Stimulated activated memory B cell treated with anti-CD40 and anti-IgM and Interleukin-4, amounts not matched to agents 10 μg/mL and 1 μg/mL and 100 μg/mL, for 72 hours (primary cell): ENCODE data around the gene PPP1R36.

ENCODE experiments used
- ATAC-seq: fragments of 150-1000 bp; cut with Tn5 transposase; 2 replicates; pipeline ENCODE4 v1.10.0; 2021
- H3K27ac Mint-ChIP-seq: one replicate; pipeline ENCODE4 v1.8.0; 2022; ENCODE audit warnings: mild to moderate bottlenecking, mixed read lengths
- H3K27me3 Mint-ChIP-seq: one replicate; pipeline ENCODE4 v1.8.0; 2022; ENCODE audit warnings: mixed read lengths
- H3K36me3 Mint-ChIP-seq: one replicate; pipeline ENCODE4 v1.8.0; 2022; ENCODE audit warnings: mixed read lengths
- H3K4me1 Mint-ChIP-seq: one replicate; pipeline ENCODE4 v1.8.0; 2022; ENCODE audit warnings: mixed read lengths
- H3K4me3 Mint-ChIP-seq: one replicate; pipeline ENCODE4 v1.8.0; 2022; ENCODE audit warnings: mild to moderate bottlenecking, moderate library complexity, mixed read lengths
- H3K9me3 Mint-ChIP-seq: one replicate; pipeline ENCODE4 v1.8.0; 2022; ENCODE audit warnings: mixed read lengths

Gene PPP1R36

GRCh38 chr14:64549791-64550620 is at the start of gene PPP1R36:
TSS of gene PPP1R36 (plus strand) at chr14:64549961. CDS start at chr14:64549998, 37 bp downstream.
- Mint-ChIP-seq H3K27ac (no peak within 1 kb of the TSS), H3K27me3 (peaks cover 9% of the 10 kb centered on the region), H3K4me1 (peaks cover 15% of the 10 kb centered on the region), H3K4me3 (peak within 1 kb of the TSS; percentile 71), H3K36me3 (no peaks in the 10 kb centered on the region), H3K9me3 (no peaks in the 10 kb centered on the region)
- peak; percentile 86 for ATAC-seq

- Mint-ChIP-seq H3K4me1 (peaks cover 33% of the 10 kb centered on the region), H3K27me3 (no peaks in the 10 kb centered on the region), H3K9me3 (no peaks in the 10 kb centered on the region), H3K27ac (peak overlapping the region; percentile 99), H3K36me3 (peaks cover under 1% of the 10 kb centered on the region), H3K4me3 (peak overlapping the region; percentile 35)
- no peak for ATAC-seq
Observed at GRCh38 chr14:64500088-64500487, 49.7 kb upstream of the PPP1R36 start.

GRCh38 chr14:64501411-64502171 is 48.2 kb upstream of the PPP1R36 start:
- Mint-ChIP-seq H3K36me3 (peaks cover 8% of the 10 kb centered on the region), H3K4me1 (peaks cover 43% of the 10 kb centered on the region)

GRCh38 chr14:64502456-64502855 is 47.3 kb upstream of the PPP1R36 start:
- H3K27me3 Mint-ChIP-seq: no peaks in the 10 kb centered on the region
- peaks cover 51% of the 10 kb centered on the region for H3K4me1 Mint-ChIP-seq
- H3K36me3 Mint-ChIP-seq: peaks cover 8% of the 10 kb centered on the region
- no peaks in the 10 kb centered on the region for H3K9me3 Mint-ChIP-seq
- peak overlapping the region; percentile 99 for H3K27ac Mint-ChIP-seq
- H3K4me3 Mint-ChIP-seq: peak overlapping the region; percentile 91
- ATAC-seq: no peak

More at GRCh38 chr14:64501411-64502171, 48.2 kb upstream of the PPP1R36 start:
- Mint-ChIP-seq H3K4me3 (peak overlapping the region; percentile 91), H3K27me3 (no peaks in the 10 kb centered on the region), H3K9me3 (no peaks in the 10 kb centered on the region), H3K27ac (peak overlapping the region; percentile 99)
- no peak for ATAC-seq

DNA sequence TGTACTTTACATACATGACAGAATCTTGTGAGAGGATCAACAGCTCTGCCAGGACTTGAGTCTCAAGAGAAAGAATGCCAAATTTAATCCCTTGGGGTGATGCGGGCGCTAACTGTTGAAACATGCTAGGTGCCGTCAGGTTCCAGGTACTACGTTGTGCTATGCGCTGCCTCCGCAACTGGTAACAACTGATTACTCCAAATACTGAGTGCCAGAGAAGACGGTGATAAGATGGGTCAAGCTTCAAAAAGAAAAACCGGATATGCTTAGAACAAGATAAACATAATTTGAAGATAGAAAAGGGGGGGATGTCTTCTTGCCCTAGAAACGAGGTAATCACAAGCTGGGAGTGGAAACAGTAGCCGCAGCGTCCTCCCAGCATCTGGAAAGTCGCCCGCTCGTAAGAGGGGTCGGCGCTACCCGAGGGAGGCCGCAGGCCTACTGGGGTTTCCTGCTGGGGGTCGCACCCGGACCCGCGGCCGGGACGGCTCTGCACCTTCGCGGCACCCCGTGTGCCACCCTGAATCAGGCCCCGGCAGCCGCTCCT is 46.8 kb upstream of the PPP1R36 start:
- H3K9me3 Mint-ChIP-seq: no peaks in the 10 kb centered on the region
- H3K27me3 Mint-ChIP-seq: no peaks in the 10 kb centered on the region
- peaks cover 56% of the 10 kb centered on the region for H3K4me1 Mint-ChIP-seq
- peak overlapping the region; percentile 99 for H3K27ac Mint-ChIP-seq
- peaks cover 8% of the 10 kb centered on the region for H3K36me3 Mint-ChIP-seq
- ATAC-seq: no peak
- H3K4me3 Mint-ChIP-seq: peak overlapping the region; percentile 91

DNA sequence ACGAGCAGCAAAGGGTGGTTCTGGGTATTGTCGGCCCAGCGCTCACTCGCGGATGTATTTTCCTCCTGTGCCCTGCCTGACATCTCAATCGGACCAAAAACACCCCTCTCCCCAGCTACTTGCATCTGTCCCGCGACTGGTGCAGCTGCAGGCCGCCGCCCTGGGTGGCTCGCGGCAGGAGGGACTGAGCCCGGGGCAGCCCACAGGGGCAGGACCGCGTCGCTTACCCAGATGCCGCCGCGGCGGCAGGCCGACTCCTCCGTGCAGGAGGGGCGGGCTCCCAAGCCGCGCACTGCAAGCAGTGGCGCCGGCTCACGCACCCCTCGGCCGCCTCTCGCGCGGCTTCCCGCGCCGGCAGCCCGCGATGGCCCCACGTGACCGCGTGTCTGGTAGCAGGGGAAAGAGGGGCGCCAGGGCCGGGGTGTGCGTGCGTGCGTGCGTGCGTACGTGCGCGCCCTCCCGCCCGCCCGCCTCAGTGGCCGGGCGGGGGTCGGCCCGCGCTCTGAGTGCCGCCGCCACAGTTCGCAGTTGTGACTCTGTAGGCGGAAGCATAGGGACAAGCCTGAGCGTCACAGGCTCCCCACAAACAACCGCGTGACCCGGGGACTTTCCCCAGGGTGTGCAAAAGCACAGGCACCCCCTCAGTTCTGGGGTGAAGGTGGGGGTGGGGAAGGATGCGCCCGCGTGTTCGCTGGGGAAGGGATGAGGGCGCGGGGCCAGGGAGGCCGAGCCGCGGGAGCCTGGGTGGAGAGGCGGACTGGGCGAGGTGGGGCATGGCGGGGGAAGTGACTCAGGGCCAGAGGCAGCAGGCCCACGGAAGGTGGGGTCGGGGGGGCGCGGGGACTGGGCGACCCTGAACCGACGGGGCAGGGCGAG is 46.1 kb upstream of the PPP1R36 start, which contains the start of gene ZBTB25:
ZBTB25 (minus strand) TSS at position 405 of the 876 bp plus-strand sequence. CDS start 13,305 bp downstream, outside the sequence.
- H3K4me3 Mint-ChIP-seq: peak within 1 kb of the TSS; percentile 91
- no peaks in the 10 kb centered on the region for H3K27me3 Mint-ChIP-seq
- H3K9me3 Mint-ChIP-seq: no peaks in the 10 kb centered on the region
- ATAC-seq: peak; percentile 84
- H3K36me3 Mint-ChIP-seq: peaks cover 8% of the 10 kb centered on the region
- peak within 1 kb of the TSS; percentile 99 for H3K27ac Mint-ChIP-seq
- peaks cover 62% of the 10 kb centered on the region for H3K4me1 Mint-ChIP-seq

DNA sequence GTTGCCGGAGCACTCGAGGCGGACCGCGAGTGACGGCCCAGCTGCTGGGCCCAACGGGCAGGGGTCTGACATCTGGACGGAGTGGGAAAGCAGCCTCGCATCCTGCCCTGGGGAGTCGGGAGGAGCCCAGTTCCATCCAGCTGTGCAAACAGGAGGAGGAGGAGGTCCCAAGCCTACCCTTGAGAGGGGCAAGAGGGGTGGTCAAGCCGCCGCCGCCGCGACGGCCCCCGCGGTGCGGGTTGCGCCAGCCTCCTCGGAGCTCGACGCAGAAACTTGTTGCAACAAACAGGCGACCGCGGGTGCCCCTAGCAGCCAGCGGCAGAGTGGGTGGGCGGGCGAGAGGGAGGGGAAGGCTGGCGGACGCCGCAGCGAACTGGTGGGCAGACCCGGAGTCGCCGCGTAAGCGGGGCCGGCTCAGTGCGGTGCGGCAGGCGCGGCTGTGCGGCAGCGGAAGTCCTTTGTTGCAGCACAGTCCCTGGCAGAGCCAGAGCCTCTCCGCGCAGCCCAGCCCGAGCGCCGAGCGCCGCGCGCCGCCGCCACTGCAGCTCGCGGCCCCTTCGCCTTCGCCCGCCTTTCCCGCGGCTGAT is 45.4 kb upstream of the PPP1R36 start, which contains the start of gene ZBTB1:
ZBTB1 (plus strand) TSS at position 461 of the 587 bp plus-strand sequence. CDS start 16,735 bp downstream, outside the sequence.
- H3K4me1 Mint-ChIP-seq: peaks cover 68% of the 10 kb centered on the region
- peak; percentile 69 for ATAC-seq
- no peaks in the 10 kb centered on the region for H3K9me3 Mint-ChIP-seq
- peak within 1 kb of the TSS; percentile 99 for H3K27ac Mint-ChIP-seq
- peaks cover 8% of the 10 kb centered on the region for H3K36me3 Mint-ChIP-seq
- H3K27me3 Mint-ChIP-seq: no peaks in the 10 kb centered on the region
- peak within 1 kb of the TSS; percentile 91 for H3K4me3 Mint-ChIP-seq

GRCh38 chr14:64504897-64505794 is 44.6 kb upstream of the PPP1R36 start:
- peaks cover 8% of the 10 kb centered on the region for H3K36me3 Mint-ChIP-seq

DNA sequence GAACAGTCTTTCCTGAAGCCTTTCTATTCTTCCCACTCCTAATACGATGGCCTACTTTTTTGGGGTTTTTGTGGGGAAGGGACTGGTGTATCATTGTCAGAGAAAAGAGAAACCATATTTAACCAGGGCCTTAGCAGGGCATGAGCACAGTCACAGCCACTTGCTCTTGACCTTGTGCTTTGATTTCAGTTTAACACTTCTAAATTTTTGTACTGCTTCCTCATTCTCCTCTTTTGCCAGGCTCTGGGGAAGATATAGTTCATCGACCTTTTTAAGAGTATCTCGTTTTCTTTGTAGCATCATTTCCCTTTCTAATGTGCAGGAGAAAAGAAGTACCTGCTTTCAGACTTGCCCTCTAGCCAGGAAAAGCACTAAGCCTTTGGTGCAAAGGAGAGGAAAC is 43.0 kb upstream of the PPP1R36 start:
- no peak for ATAC-seq

More at GRCh38 chr14:64504897-64505794, 44.6 kb upstream of the PPP1R36 start:
- Mint-ChIP-seq H3K4me1 (peaks cover 68% of the 10 kb centered on the region), H3K27ac (peak overlapping the region; percentile 99), H3K4me3 (peak overlapping the region; percentile 91), H3K9me3 (no peaks in the 10 kb centered on the region), H3K27me3 (no peaks in the 10 kb centered on the region)
- ATAC-seq: peak; percentile 63

DNA sequence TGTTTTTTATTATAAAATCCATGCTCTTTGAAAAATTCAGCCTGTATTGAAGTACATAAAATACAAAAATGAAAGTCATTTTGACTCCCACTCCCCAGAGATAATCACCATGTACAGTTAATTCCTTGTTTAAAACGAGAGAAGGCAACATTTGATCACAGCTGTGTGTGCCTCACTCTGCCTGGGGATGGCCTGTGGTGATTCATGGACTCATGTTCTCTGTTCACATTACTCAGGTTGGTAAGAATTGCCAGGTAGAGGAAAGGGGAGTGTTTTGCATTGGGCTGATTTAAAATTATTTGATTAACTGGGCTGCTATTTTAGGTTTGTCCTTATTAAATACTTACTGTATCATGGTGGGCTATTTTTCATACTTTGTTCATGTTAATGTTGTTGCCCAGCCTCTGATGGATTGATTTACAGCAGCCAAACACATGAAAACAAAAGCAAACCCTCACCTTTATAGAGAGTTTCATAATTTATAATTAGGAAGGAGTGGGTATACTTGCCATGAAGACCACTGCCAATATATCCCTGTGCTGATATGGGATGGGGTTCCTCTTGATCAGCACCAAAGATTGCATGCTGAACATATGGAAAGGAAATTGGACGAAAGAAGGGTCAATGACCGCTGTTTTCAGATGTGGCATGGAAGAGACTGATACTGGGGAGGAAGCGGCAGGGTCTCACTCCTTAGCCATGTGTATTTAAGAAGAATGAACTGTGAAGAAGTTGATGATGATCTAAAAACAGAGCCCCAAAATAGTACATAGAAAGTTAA is 42.2 kb upstream of the PPP1R36 start:
- peak overlapping the region; percentile 99 for H3K27ac Mint-ChIP-seq
- no peak for ATAC-seq
- no peaks in the 10 kb centered on the region for H3K9me3 Mint-ChIP-seq
- H3K4me1 Mint-ChIP-seq: peaks cover 67% of the 10 kb centered on the region
- peak overlapping the region; percentile 91 for H3K4me3 Mint-ChIP-seq
- H3K36me3 Mint-ChIP-seq: peaks cover 8% of the 10 kb centered on the region
- no peaks in the 10 kb centered on the region for H3K27me3 Mint-ChIP-seq

More for the DNA sequence above, 43.0 kb upstream of the PPP1R36 start:
- peaks cover 8% of the 10 kb centered on the region for H3K36me3 Mint-ChIP-seq
- H3K27me3 Mint-ChIP-seq: no peaks in the 10 kb centered on the region
- peak overlapping the region; percentile 91 for H3K4me3 Mint-ChIP-seq
- H3K9me3 Mint-ChIP-seq: no peaks in the 10 kb centered on the region
- peaks cover 69% of the 10 kb centered on the region for H3K4me1 Mint-ChIP-seq
- H3K27ac Mint-ChIP-seq: peak overlapping the region; percentile 99

- peaks cover 9% of the 10 kb centered on the region for H3K36me3 Mint-ChIP-seq
- H3K4me3 Mint-ChIP-seq: peak overlapping the region; percentile 38
- ATAC-seq: no peak
- peak overlapping the region; percentile 99 for H3K27ac Mint-ChIP-seq
- H3K9me3 Mint-ChIP-seq: no peaks in the 10 kb centered on the region
- H3K27me3 Mint-ChIP-seq: no peaks in the 10 kb centered on the region
- peaks cover 66% of the 10 kb centered on the region for H3K4me1 Mint-ChIP-seq
Observed at GRCh38 chr14:64508215-64508776, 41.5 kb upstream of the PPP1R36 start.

DNA sequence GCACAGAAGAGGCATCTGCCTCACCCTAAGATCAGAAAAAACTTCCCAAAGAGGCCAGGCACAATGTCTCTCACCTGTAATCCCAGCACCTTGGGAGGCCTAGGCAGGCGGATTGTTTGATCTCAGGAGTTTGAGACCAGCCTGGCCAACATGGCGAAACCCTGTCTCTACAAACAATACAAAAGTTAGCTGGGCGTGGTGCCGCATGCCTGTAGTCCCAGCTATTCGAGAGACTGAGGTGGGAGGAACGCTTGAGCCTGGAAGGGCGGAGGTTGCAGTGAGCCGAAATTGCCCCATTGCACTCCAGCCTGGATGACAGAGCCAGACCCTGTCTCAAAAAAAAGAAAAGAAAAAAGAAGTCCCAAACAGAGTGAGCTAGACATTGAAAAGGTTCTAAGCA is 40.7 kb upstream of the PPP1R36 start:
- H3K9me3 Mint-ChIP-seq: no peaks in the 10 kb centered on the region
- H3K27ac Mint-ChIP-seq: peak overlapping the region; percentile 44
- peaks cover 16% of the 10 kb centered on the region for H3K36me3 Mint-ChIP-seq
- no peak for ATAC-seq
- H3K27me3 Mint-ChIP-seq: no peaks in the 10 kb centered on the region
- peaks cover 73% of the 10 kb centered on the region for H3K4me1 Mint-ChIP-seq
- peak overlapping the region; percentile 24 for H3K4me3 Mint-ChIP-seq
